Small intestine (tissue), 7 donors: Measurements from ENCODE around the gene MRPL23. TPM values are rescaled to one million over a fixed set of nuclear protein-coding genes. Genes with fewer than 3 reads are reported as not detected.

ENCODE experiments used
- DNase-seq, 2 donors: peaks; one replicate each; pipeline versions ENCODE4 v3.0.0 to v3.0.0-alpha.2; 2013
- FAIRE-seq: peaks from 2 replicates; lab custom pipeline; 2012; peaks lifted over from hg19 to GRCh38; lab: Jason Lieb, UNC
- H3K27ac ChIP-seq, 3 donors: one replicate each; pipeline ENCODE4 v1.5.1; 2013; ENCODE audit warnings: low read length in 2 of 3, mild to moderate bottlenecking in 2 of 3, control low read depth in 1 of 3, inconsistent platforms in 1 of 3, low read depth in 1 of 3, moderate library complexity in 1 of 3
- H3K27me3 ChIP-seq, 3 donors: one replicate each; pipeline ENCODE4 v1.6.1; 2013; ENCODE audit warnings: low read length in 3 of 3, inconsistent platforms in 1 of 3; ENCODE audit not compliant: control insufficient read depth in 3 of 3, insufficient read depth in 3 of 3
- H3K36me3 ChIP-seq, 3 donors: one replicate each; pipeline ENCODE4 v1.6.1; 2013; ENCODE audit warnings: low read length in 3 of 3, inconsistent platforms in 1 of 3, low read depth in 1 of 3, mild to moderate bottlenecking in 1 of 3, moderate library complexity in 1 of 3; ENCODE audit not compliant: control insufficient read depth in 3 of 3, insufficient read depth in 2 of 3
- H3K4me1 ChIP-seq, 3 donors: one replicate each; pipeline ENCODE4 v1.6.1; 2013; ENCODE audit warnings: low read length in 2 of 3, inconsistent platforms in 1 of 3, low read depth in 1 of 3, mild to moderate bottlenecking in 1 of 3, moderate library complexity in 1 of 3; ENCODE audit not compliant: control insufficient read depth in 3 of 3, insufficient read depth in 2 of 3
- H3K4me3 ChIP-seq, 3 donors: one replicate each; pipeline ENCODE4 v1.5.1; 2013; ENCODE audit warnings: low read length in 3 of 3, control low read depth in 1 of 3, inconsistent platforms in 1 of 3, low read depth in 1 of 3, mild to moderate bottlenecking in 1 of 3, moderate library complexity in 1 of 3
- H3K9me3 ChIP-seq, 2 donors: one replicate each; pipeline ENCODE4 v1.6.1; 2013; ENCODE audit warnings: low read depth in 1 of 2, low read length in 1 of 2; ENCODE audit not compliant: control insufficient read depth in 2 of 2, insufficient read depth in 1 of 2
- WGBS, 3 donors: extraction: QIAGEN DNeasy Blood & Tissue Kit; methylation state at CpG; one replicate each; pipeline ENCODE4 v1.1.7; 2013; 5-methylcytosine and 5-hydroxymethylcytosine counted together
- polyA plus RNA-seq, 4 donors: library from polyadenylated mRNA; stranded (reverse) in 3 of 4; unstranded in 1 of 4; fragments of 200-250 nt in 3 of 4; fragments of 120-200 nt in 1 of 4; gene quantifications; one replicate each; pipeline versions ENCODE4 v1.2.1 to v1.2.3, GENCODE V29; 2013
- donor health status: healthy with polysubstance abuse.
- donor health status: control.
- donor health status: control.
- donor health status: Bipolar disorder and iron deficiency.
- donor health status: healthy.

Gene MRPL23
- polyA plus RNA-seq, 4 donors, result 78.6 to 210 (median 139) TPM

DNA sequence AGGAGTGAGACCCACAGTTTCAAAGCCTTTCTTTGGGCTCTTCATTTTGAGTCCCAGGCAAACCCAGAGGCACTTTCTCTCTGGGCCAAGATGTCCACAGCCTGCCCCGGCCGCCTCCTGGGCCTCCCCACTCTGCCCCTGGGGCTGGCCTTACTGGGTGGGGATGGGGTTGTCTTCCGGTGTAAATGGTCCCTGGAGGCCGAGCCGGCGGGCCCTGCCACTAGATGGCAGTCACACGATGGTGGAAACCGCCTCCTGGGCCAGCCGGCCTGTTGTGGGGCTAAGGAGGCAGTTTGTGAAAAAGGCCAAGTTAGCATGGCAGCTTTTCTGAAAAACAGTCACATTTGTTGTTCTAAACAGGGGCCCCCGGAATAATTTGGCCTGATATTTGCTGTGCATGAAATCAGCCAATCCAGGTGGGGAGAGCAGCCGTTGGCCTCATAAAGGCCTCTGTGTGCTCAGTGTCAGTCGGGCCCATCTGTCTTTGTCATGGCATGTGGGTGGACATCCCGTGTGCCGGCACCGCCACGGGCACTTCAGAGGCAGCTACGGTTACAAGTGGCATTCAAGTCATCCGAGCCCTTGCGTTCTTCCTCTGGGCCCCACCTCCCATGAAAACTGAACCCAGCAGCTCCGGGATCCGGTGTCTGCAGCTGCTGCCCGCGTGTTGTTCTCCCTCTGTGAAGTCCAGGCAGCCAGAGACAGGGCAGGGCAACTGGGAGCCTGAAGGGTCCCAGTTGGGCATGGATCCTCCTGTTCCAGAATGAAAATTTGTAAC is 6.5 kb downstream of the MRPL23 start:
- DNase-seq, result no peak
- 42 to 70% methylated on average over 4 to 14 of the region's 23 CpGs; no CpG with 5 or more reads in 1 of the 3 donors for WGBS, 3 donors
- Histone ChIP-seq H3K9me3 (no peaks in the 10 kb centered on the region), H3K4me3 (no peak overlapping the region), H3K36me3 (no peaks in the 10 kb centered on the region), H3K27ac (peak overlapping the region in 1 of 3 donors; percentile 46), H3K4me1 (no peaks in the 10 kb centered on the region), H3K27me3 (no peaks in the 10 kb centered on the region)
- no peak for FAIRE-seq

DNA sequence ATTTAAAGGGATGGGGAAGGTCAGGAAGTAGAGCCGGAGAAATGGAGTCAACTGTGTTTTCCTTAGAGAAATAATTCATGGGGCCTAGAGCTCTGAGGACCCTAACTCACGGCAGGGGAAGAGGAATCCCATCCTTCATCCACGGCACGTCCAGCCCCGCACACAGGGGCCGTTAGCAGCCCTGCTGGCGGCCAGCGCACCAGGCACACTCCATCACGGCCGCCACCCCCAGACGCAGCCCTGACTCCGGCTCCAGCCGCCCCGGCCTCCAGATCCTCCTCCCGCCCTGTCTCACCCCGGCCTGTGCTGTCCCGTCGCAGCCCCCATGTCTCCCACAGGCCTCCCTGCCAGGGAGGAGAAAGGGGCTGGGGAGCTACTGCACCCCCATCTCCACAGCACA is 11.2 kb downstream of the MRPL23 start:
- Histone ChIP-seq H3K36me3 (no peaks in the 10 kb centered on the region), H3K9me3 (no peaks in the 10 kb centered on the region), H3K4me3 (no peak overlapping the region), H3K27me3 (no peaks in the 10 kb centered on the region), H3K27ac (no peak overlapping the region), H3K4me1 (no peaks in the 10 kb centered on the region)
- FAIRE-seq, result no peak
- no CpG with 5 or more reads among the region's 18 CpGs for WGBS, 3 donors
- no peak for DNase-seq

DNA sequence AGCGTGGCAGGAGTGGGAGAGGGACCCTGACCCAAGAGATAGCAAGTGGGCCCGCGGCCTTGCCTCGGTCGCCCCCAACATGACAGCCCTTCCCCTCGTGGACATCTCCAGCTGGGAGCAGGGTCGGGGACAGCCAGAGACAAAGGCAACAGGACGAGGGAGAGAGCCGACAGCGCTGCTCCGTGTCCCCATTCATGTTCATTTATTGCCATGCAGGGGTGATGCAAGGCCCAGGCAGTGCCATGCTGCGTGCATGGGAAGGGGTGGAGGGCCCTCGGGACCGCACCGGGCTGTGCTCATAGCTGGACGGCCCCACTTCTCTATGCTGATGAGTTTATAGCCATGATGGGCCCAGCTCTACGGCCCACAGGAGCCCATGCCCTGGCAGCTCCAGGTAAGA is 12.7 kb downstream of the MRPL23 start:
- Histone ChIP-seq H3K27ac (no peak overlapping the region), H3K36me3 (no peaks in the 10 kb centered on the region), H3K27me3 (no peaks in the 10 kb centered on the region), H3K4me1 (no peaks in the 10 kb centered on the region), H3K9me3 (no peaks in the 10 kb centered on the region), H3K4me3 (no peak overlapping the region)
- 80 to 88% methylated on average over 3 to 11 of the region's 17 CpGs; no CpG with 5 or more reads in 1 of the 3 donors for WGBS, 3 donors
- DNase-seq (no peak), FAIRE-seq (no peak)

DNA sequence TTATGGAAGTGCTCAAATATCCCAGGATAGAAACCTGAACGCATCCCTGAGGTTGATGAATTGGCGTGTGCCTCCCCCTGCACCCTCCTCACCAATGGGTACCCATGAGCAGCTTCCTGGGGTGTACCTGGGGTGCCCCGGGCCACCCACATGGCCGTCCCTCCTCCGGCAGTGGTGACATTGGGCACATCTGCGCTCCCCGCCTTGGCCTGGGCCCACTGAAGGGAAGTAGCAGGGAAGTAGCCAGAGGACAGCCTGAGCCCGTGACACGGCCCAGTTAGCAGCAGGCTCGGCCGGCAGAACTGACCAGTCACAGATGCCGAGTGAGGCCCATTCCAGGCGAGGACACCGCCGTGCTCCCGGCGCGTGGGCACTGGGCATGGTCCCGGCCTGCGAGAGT is 16.7 kb downstream of the MRPL23 start:
- H3K9me3 ChIP-seq, result no peaks in the 10 kb centered on the region
- no peaks in the 10 kb centered on the region for H3K4me1 ChIP-seq
- H3K4me3 ChIP-seq, result no peak overlapping the region
- no peak for DNase-seq
- no peak for FAIRE-seq
- no peaks in the 10 kb centered on the region for H3K36me3 ChIP-seq
- WGBS, 3 donors, result 85 to 100% methylated on average over 4 to 5 of the region's 20 CpGs; no CpG with 5 or more reads in 1 of the 3 donors
- no peak overlapping the region for H3K27ac ChIP-seq
- H3K27me3 ChIP-seq, result no peaks in the 10 kb centered on the region

DNA sequence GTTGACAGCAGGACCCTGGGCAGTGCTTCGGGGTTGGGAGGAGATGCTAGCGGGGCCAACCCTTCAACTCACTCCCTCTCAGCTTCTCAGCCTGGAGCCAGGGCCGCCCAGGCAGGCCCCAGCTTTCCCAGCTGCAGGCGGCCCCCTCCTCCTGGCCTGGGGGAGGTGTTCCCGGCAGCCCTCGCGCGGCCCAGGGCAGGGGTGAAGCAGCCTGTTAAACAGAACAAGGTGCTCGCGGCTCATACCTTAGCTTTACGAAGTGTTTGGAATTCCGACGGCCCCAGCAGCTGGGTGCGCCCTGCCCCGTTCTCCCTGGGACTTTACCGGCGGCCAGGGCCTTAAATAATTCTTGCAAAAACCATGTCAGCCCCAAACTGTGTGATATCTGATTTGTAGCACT is 17.2 kb downstream of the MRPL23 start:
- DNase-seq (no peak), FAIRE-seq (no peak)
- Histone ChIP-seq H3K4me3 (no peak overlapping the region), H3K36me3 (no peaks in the 10 kb centered on the region), H3K27me3 (no peaks in the 10 kb centered on the region), H3K4me1 (no peaks in the 10 kb centered on the region), H3K9me3 (no peaks in the 10 kb centered on the region), H3K27ac (no peak overlapping the region)
- no CpG with 5 or more reads among the region's 17 CpGs for WGBS, 3 donors

DNA sequence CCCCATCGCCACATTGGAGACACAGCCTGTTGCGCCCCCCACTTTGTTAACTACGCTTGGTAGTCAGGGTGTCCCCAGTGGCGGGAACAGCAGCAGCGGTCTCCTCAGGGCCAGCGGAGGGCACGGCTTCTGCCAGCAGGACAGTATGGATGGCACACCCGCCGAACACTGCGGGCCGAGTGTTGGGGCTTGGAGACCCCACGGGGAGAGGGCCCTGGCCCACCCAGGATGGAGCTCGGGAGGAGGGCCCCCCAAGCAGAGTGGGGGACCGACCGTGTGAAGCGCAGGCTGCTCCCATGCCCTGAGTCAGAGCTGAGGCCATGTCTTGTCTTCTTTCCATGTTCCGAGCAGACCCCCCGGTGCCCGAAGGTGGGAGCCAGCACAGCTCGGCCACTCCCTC is 17.8 kb downstream of the MRPL23 start:
- 86% methylated on average over 5 of the region's 20 CpGs; no CpG with 5 or more reads in 2 of the 3 donors for WGBS, 3 donors
- no peak for DNase-seq

DNA sequence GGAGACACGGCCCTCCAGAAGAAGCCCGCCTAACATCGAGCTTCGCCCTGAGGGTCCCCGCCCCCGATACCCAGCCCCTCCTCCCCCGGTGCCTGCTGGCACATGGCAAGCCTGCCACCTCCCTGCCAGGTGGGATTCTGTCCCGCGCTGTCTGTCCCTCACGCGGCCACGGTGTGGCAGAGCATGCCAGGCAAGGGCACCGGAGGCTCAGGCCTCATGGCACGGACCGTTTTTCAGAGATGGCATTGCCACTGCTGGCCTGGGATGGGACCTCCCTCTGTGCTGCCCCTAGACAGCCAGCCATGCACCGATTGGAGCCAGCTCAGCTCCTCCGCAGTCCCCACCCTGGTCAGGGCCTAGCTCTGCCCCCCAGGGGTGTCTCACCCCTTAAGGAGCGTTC is 19.4 kb downstream of the MRPL23 start:
- WGBS, 3 donors, result 89 to 91% methylated on average over 3 to 8 of the region's 18 CpGs; no CpG with 5 or more reads in 1 of the 3 donors
- no peaks in the 10 kb centered on the region for H3K36me3 ChIP-seq
- no peaks in the 10 kb centered on the region for H3K27me3 ChIP-seq
- DNase-seq, result no peak
- H3K4me1 ChIP-seq, result no peaks in the 10 kb centered on the region
- H3K9me3 ChIP-seq, result no peaks in the 10 kb centered on the region
- H3K27ac ChIP-seq, result no peak overlapping the region
- H3K4me3 ChIP-seq, result no peak overlapping the region
- FAIRE-seq, result no peak

More for the DNA sequence above, 17.8 kb downstream of the MRPL23 start:
- no peak overlapping the region for H3K27ac ChIP-seq
- no peak for FAIRE-seq
- no peaks in the 10 kb centered on the region for H3K9me3 ChIP-seq
- H3K4me3 ChIP-seq, result no peak overlapping the region
- H3K27me3 ChIP-seq, result no peaks in the 10 kb centered on the region
- H3K36me3 ChIP-seq, result no peaks in the 10 kb centered on the region
- H3K4me1 ChIP-seq, result no peaks in the 10 kb centered on the region

DNA sequence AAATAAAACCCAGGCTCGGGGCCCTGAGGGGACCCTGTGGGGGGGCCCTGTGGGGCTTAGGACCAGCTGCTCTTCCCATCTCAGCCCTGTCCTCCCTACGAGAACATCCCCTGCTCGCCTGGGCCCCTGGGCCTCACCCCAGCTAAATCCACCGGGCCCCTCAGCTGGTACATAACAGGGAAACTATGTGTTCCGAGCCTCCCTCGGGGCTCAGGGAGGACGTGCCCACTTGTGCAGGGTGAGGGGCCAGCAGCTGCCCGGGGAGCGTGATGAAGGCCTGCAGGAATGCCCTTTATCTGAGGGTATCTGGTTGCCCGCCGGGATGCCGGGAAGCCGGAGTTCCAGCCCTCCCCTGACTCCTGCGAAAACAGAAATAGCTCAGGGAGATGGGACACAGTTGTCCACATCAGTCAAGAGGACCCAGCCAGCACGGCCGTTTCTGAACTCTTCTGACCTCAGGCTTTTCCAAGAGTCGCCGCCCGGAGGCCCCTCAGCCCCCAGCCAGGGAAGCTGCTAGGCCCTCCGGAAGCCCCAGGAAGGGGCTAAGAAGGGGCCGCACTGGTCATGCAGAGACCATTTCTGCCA is 20.6 kb downstream of the MRPL23 start:
- Histone ChIP-seq H3K9me3 (no peaks in the 10 kb centered on the region), H3K27ac (no peak overlapping the region), H3K27me3 (no peaks in the 10 kb centered on the region), H3K4me1 (no peaks in the 10 kb centered on the region), H3K36me3 (no peaks in the 10 kb centered on the region), H3K4me3 (no peak overlapping the region)
- no peak for DNase-seq
- 47% methylated on average over 4 of the region's 21 CpGs; no CpG with 5 or more reads in 2 of the 3 donors for WGBS, 3 donors
- FAIRE-seq, result no peak
